Mucosa of descending colon (tissue), 3 donors: Measurements from ENCODE around the gene MYO18B. TPM values are rescaled to one million over a fixed set of nuclear protein-coding genes. Genes with fewer than 3 reads are reported as not detected.

Experiments used
- ATAC-seq: fragments of 200-7000 bp; cut with Tn5 transposase; one replicate; pipeline ENCODE4 v1.9.1; 2020; ENCODE audit warnings: mild to moderate bottlenecking, moderate library complexity
- DNase-seq, 3 donors: peaks; one replicate each; pipeline ENCODE4 v3.0.0-alpha.2; 2020
- H3K36me3 ChIP-seq: fragments of 200-600 bp; one replicate; pipeline ENCODE4 v1.8.0; 2021; ENCODE audit warnings: low read depth, mild to moderate bottlenecking
- H3K4me1 ChIP-seq: fragments of 200-600 bp; one replicate; pipeline ENCODE4 v1.8.0; 2021; ENCODE audit warnings: low read depth, mild to moderate bottlenecking
- H3K4me3 ChIP-seq: fragments of 200-600 bp; one replicate; pipeline ENCODE4 v1.8.0; 2021; ENCODE audit warnings: mild to moderate bottlenecking
- H3K9me3 ChIP-seq: fragments of 200-600 bp; one replicate; pipeline ENCODE4 v1.8.0; 2021; ENCODE audit warnings: mild to moderate bottlenecking
- CTCF ChIP-seq: fragments of 200-600 bp; IDR thresholded peaks from one replicate; pipeline ENCODE4 v1.8.0; 2022; ENCODE audit warnings: antibody characterized with exemption, mild to moderate bottlenecking
- intact Hi-C, 2 donors: fragments of 100-400 bp; cut with DNase I in 1 of 2; cut with micrococcal nuclease in 1 of 2; formaldehyde crosslinking; loops; one replicate each; pipeline versions ENCODE4 v1.11.0 to v1.11.1; 2022; cut with DNase I, micrococcal nuclease
- total RNA-seq, 3 donors: library from RNA; stranded (reverse); fragmentation: NEBNext Ultra II Directional in 2 of 3; extraction: Animal tissue kit (Norgen Biotek cat#: 25700) in 2 of 3; gene quantifications; one replicate each; pipeline versions ENCODE4 v1.2.1 to v1.2.4, GENCODE V29; 2021 to 2023
- donor health status: DM: no; HTN: no; CAD: no; lungs with moderate emphysema.
- donor health status: DM: no; HTN: no; CAD: no.
- donor health status: DM: no; HTN: yes; CAD: no.

The MYO18B gene
- total RNA-seq, 3 donors from 2014 or later, result 0.03 to 0.17 (median 0.12) TPM

GRCh38 chr22:25909614-25910387 is 167.8 kb downstream of the MYO18B start:
- no peak for DNase-seq
- no peak for TF ChIP-seq CTCF
- Histone ChIP-seq H3K4me1 (no peaks in the 10 kb centered on the region), H3K36me3 (no peaks in the 10 kb centered on the region), H3K9me3 (no peaks in the 10 kb centered on the region), H3K4me3 (no peak overlapping the region)
- no peak for ATAC-seq
- intact Hi-C loops, result no loop called here

GRCh38 chr22:25911243-25911972 is 169.4 kb downstream of the MYO18B start:
- intact Hi-C loops, result no loop called here
- Histone ChIP-seq H3K4me1 (no peaks in the 10 kb centered on the region), H3K36me3 (no peaks in the 10 kb centered on the region), H3K9me3 (no peaks in the 10 kb centered on the region), H3K4me3 (no peak overlapping the region)
- DNase-seq (no peak), ATAC-seq (no peak)
- no peak for TF ChIP-seq CTCF

- no peak for TF ChIP-seq CTCF
- intact Hi-C loops, result no loop called here
Measured at GRCh38 chr22:25919452-25919851, 177.5 kb downstream of the MYO18B start.

GRCh38 chr22:25922141-25922540 is 180.2 kb downstream of the MYO18B start:
- H3K4me1 ChIP-seq, result no peaks in the 10 kb centered on the region
- H3K4me3 ChIP-seq, result no peak overlapping the region
- no peak for DNase-seq
- intact Hi-C loops, result no loop called here
- no peaks in the 10 kb centered on the region for H3K36me3 ChIP-seq
- no peak for TF ChIP-seq CTCF
- H3K9me3 ChIP-seq, result no peaks in the 10 kb centered on the region
- no peak for ATAC-seq

More at GRCh38 chr22:25919452-25919851, 177.5 kb downstream of the MYO18B start:
- no peak for DNase-seq
- no peaks in the 10 kb centered on the region for H3K9me3 ChIP-seq
- no peaks in the 10 kb centered on the region for H3K4me1 ChIP-seq
- no peaks in the 10 kb centered on the region for H3K36me3 ChIP-seq
- no peak for ATAC-seq
- no peak overlapping the region for H3K4me3 ChIP-seq

- no peaks in the 10 kb centered on the region for H3K9me3 ChIP-seq
- no peak for TF ChIP-seq CTCF
- no peaks in the 10 kb centered on the region for H3K4me1 ChIP-seq
- intact Hi-C loops, result no loop called here
- H3K4me3 ChIP-seq, result no peak overlapping the region
- no peak for DNase-seq
- H3K36me3 ChIP-seq, result no peaks in the 10 kb centered on the region
- ATAC-seq, result no peak
Measured at GRCh38 chr22:25923914-25924313, 181.9 kb downstream of the MYO18B start.
